ENCODE measurements around the gene TXNRD3. TPM values are rescaled to one million over a fixed set of nuclear protein-coding genes. Genes with fewer than 3 reads are reported as not detected.

Gene TXNRD3
- polyA plus RNA-seq, 2 of the 4 experiments (the other 2 are of a cell fraction): 4.6 to 5.8 TPM

GRCh38 chr3:126680667-126681055 lies 25.7 kb upstream of the TXNRD3 start:
- CTCF ChIA-PET: interaction anchor here (1.2 to 6.5 kb wide), 8 partner anchors 12 to 864 kb away, joined by 3 to 68 read pairs (median 10); partner anchors contain the start of gene PLXNA1

More at GRCh38 chr3:126680667-126681055, 25.7 kb upstream of the TXNRD3 start:
- ATAC-seq: no peak
- DNase-seq (ENCODE audit: low read depth in 1 of 2, low spot score in 1 of 2): no peak
- Histone ChIP-seq H3K4me1 (no peaks in the 10 kb centered on the region), H3K9me3 (no peaks in the 10 kb centered on the region), H3K4me2 (no peak overlapping the region), H3K4me3 (no peak overlapping the region), H3K27ac (no peak overlapping the region)
- TF ChIP-seq ATOH8 (CRISPR knock-in tag; IDR thresholded peaks at IDR 0.05; ENCODE audit: low read depth) (no peak), ZSCAN20 (CRISPR knock-in tag; IDR thresholded peaks at IDR 0.05) (no peak), HOXB13 (CRISPR knock-in tag; IDR thresholded peaks at IDR 0.05; ENCODE audit: low read depth) (no peak), HMGXB4 (CRISPR knock-in tag; IDR thresholded peaks at IDR 0.05; ENCODE audit: borderline replicate concordance) (no peak), RAD21 (conservative IDR thresholded peaks at IDR 0.05 in 1 of 2, IDR thresholded peaks at IDR 0.05 in 1 of 2) (no peak), ELK1 (IDR thresholded peaks at IDR 0.05; ENCODE audit: low read depth, low read length) (no peak), REST (IDR thresholded peaks at IDR 0.05) (no peak), RFX5 (IDR thresholded peaks at IDR 0.05) (no peak), MAX (IDR thresholded peaks at IDR 0.05) (no peak), FOXS1 (CRISPR knock-in tag; IDR thresholded peaks at IDR 0.05) (no peak), EP300 (IDR thresholded peaks at IDR 0.05) (no peak), RARB (CRISPR knock-in tag; IDR thresholded peaks at IDR 0.05) (no peak), HOXB5 (CRISPR knock-in tag; IDR thresholded peaks at IDR 0.05) (no peak), E2F6 (IDR thresholded peaks at IDR 0.05; ENCODE audit: borderline replicate concordance, low read depth) (no peak), CHD2 (IDR thresholded peaks at IDR 0.05; ENCODE audit: low read length, partially characterized antibody) (no peak)
- POLR2A ChIA-PET: no interaction called here
- 74% methylated on average over 4 of the region's 4 CpGs for WGBS (ENCODE audit: missing lambda C conversion rate)
- no peak for FAIRE-seq
